Endodermal cell (in vitro differentiated cells): ENCODE results near the gene EVI5L. TPM values are rescaled to one million over a fixed set of nuclear protein-coding genes. Genes with fewer than 3 reads are reported as not detected.

Experiments
- DNase-seq: peaks from one replicate; pipeline ENCODE4 v3.0.0-alpha.2; 2017
- H3K27ac ChIP-seq: 2 replicates; pipeline ENCODE4 v1.5.1; 2013; ENCODE audit warnings: mild to moderate bottlenecking, low read depth, low read length, moderate library complexity
- H3K27me3 ChIP-seq: 2 replicates; pipeline ENCODE4 v1.6.1; 2013; ENCODE audit warnings: mild to moderate bottlenecking, low read length, moderate library complexity; ENCODE audit not compliant: insufficient read depth, control insufficient read depth, poor library complexity, severe bottlenecking
- H3K36me3 ChIP-seq: 2 replicates; pipeline ENCODE4 v1.7.0; 2013; ENCODE audit warnings: mild to moderate bottlenecking, low read length, moderate library complexity; ENCODE audit not compliant: control insufficient read depth, insufficient read depth
- H3K4me1 ChIP-seq: one replicate; pipeline ENCODE4 v1.7.0; 2013; ENCODE audit warnings: low read length; ENCODE audit not compliant: control insufficient read depth, insufficient read depth
- H3K4me3 ChIP-seq: 2 replicates; pipeline ENCODE4 v1.5.1; 2013; ENCODE audit warnings: mild to moderate bottlenecking, low read length, moderate library complexity
- H3K9ac ChIP-seq: 2 replicates; pipeline ENCODE4 v1.6.1; 2013; ENCODE audit warnings: mild to moderate bottlenecking, low read length, moderate library complexity; ENCODE audit not compliant: poor library complexity, severe bottlenecking; ENCODE audit errors: extremely low read depth
- H3K9me3 ChIP-seq: 2 replicates; pipeline ENCODE4 v1.6.1; 2013; ENCODE audit warnings: mild to moderate bottlenecking, low read length, moderate library complexity; ENCODE audit not compliant: control insufficient read depth
- H3K27ac Mint-ChIP-seq: 2 replicates; pipeline ENCODE4 v1.8.0; 2020; ENCODE audit warnings: mixed read lengths
- H3K27me3 Mint-ChIP-seq: 2 replicates; pipeline ENCODE4 v1.8.0; 2021; ENCODE audit warnings: mild to moderate bottlenecking, mixed read lengths; ENCODE audit not compliant: insufficient read depth
- H3K36me3 Mint-ChIP-seq: 2 replicates; pipeline ENCODE4 v1.8.0; 2020; ENCODE audit warnings: low read depth, mixed read lengths
- H3K4me1 Mint-ChIP-seq: 2 replicates; pipeline ENCODE4 v1.8.0; 2020; ENCODE audit warnings: mixed read lengths
- H3K4me3 Mint-ChIP-seq: 2 replicates; pipeline ENCODE4 v1.8.0; 2020; ENCODE audit warnings: mild to moderate bottlenecking, moderate library complexity, mixed read lengths
- H3K9me3 Mint-ChIP-seq: 2 replicates; pipeline ENCODE4 v1.8.0; 2020; ENCODE audit warnings: mild to moderate bottlenecking, mixed read lengths
- CTCF ChIP-seq: fragments of 200-600 bp; sonication (generic); conservative IDR thresholded peaks from 2 replicates; pipeline ENCODE4 v1.5.0; 2021; ENCODE audit warnings: antibody characterized with exemption, mild to moderate bottlenecking
- WGBS, 2 experiments: methylation state at CpG; one replicate each; pipeline versions ENCODE4 v1.1.5 to v1.1.7; 2013; ENCODE audit warnings: missing lambda C conversion rate in 2 of 2, mixed read lengths in 1 of 2; ENCODE audit not compliant: insufficient coverage in 1 of 2, insufficient read length in 1 of 2; 5-methylcytosine and 5-hydroxymethylcytosine counted together
- total RNA-seq, 2 donors: library from RNA; stranded (reverse); fragmentation: NEBNext Ultra II Directional in 1 of 2; extraction: Animal tissue kit (Norgen Biotek cat#: 25700) in 1 of 2; gene quantifications; 2 replicates in 1 of 2; 3 replicates in 1 of 2; pipeline ENCODE4 v1.2.1, GENCODE V29; 2021

EVI5L gene
- total RNA-seq, 2 donors from 2014 or later, result 6.4 to 9.2 TPM

GRCh38 chr19:7900931-7901330, 70.9 kb downstream of the EVI5L start:
- Histone ChIP-seq H3K27me3 (no peaks in the 10 kb centered on the region), H3K9me3 (no peaks in the 10 kb centered on the region), H3K27ac (no peak overlapping the region), H3K4me3 (no peak overlapping the region), H3K36me3 (peaks cover 3% of the 10 kb centered on the region), H3K4me1 (no peaks in the 10 kb centered on the region), H3K9ac (no peak overlapping the region)
- no peak for TF ChIP-seq CTCF
- peaks cover 11% of the 10 kb centered on the region for H3K4me1 Mint-ChIP-seq
- peaks cover 13% of the 10 kb centered on the region for H3K36me3 Mint-ChIP-seq
- DNase-seq, result no peak
- H3K27ac Mint-ChIP-seq, result no peak overlapping the region
- H3K9me3 Mint-ChIP-seq, result no peaks in the 10 kb centered on the region
- 94 to 100% methylated on average over 2 to 3 of the region's 3 CpGs for WGBS, 2 experiments
- H3K27me3 Mint-ChIP-seq, result no peaks in the 10 kb centered on the region
- H3K4me3 Mint-ChIP-seq, result no peak overlapping the region

- 93 to 96% methylated on average over 4 to 7 of the region's 7 CpGs for WGBS, 2 experiments
- DNase-seq, result no peak
- no peaks in the 10 kb centered on the region for H3K4me1 ChIP-seq
- H3K9ac ChIP-seq, result no peak overlapping the region
- Mint-ChIP-seq H3K27ac (no peak overlapping the region), H3K4me1 (peaks cover 11% of the 10 kb centered on the region), H3K27me3 (no peaks in the 10 kb centered on the region), H3K4me3 (no peak overlapping the region), H3K36me3 (peaks cover 13% of the 10 kb centered on the region), H3K9me3 (no peaks in the 10 kb centered on the region)
- H3K36me3 ChIP-seq, result peaks cover 6% of the 10 kb centered on the region
- H3K27me3 ChIP-seq, result no peaks in the 10 kb centered on the region
- no peak overlapping the region for H3K27ac ChIP-seq
- TF ChIP-seq CTCF, result no peak
- no peak overlapping the region for H3K4me3 ChIP-seq
- no peaks in the 10 kb centered on the region for H3K9me3 ChIP-seq
These were observed 71.3 kb downstream of the EVI5L start for GRCh38 chr19:7901337-7901736.

- H3K4me3 ChIP-seq, result peak overlapping the region; percentile 88
These were observed 72.8 kb downstream of the EVI5L start for GRCh38 chr19:7902796-7903243.

More at GRCh38 chr19:7902796-7903243, 72.8 kb downstream of the EVI5L start:
- H3K4me1 ChIP-seq, result no peaks in the 10 kb centered on the region
- peaks cover 11% of the 10 kb centered on the region for H3K4me1 Mint-ChIP-seq
- no peaks in the 10 kb centered on the region for H3K27me3 ChIP-seq
- DNase-seq, result peak; percentile 65
- H3K9ac ChIP-seq, result peak overlapping the region; percentile 82
- H3K27me3 Mint-ChIP-seq, result no peaks in the 10 kb centered on the region
- H3K27ac ChIP-seq, result peak overlapping the region; percentile 80
- no peaks in the 10 kb centered on the region for H3K9me3 ChIP-seq
- H3K36me3 ChIP-seq, result peaks cover 15% of the 10 kb centered on the region
- H3K27ac Mint-ChIP-seq, result peak overlapping the region; percentile 91
- no peaks in the 10 kb centered on the region for H3K9me3 Mint-ChIP-seq
- H3K36me3 Mint-ChIP-seq, result peaks cover 11% of the 10 kb centered on the region
- peak overlapping the region; percentile 81 for H3K4me3 Mint-ChIP-seq
- no peak for TF ChIP-seq CTCF
- 60 to 70% methylated on average over 20 of the region's 20 CpGs for WGBS, 2 experiments
